MG63 (cell line): ENCODE measurements around the gene OSR1. TPM values are rescaled to one million over a fixed set of nuclear protein-coding genes. Genes with fewer than 3 reads are reported as not detected.
A peak's percentile ranks its signal among the peaks of the same experiment; 100 is the strongest.
"Not testable (repeated sequence)": the region's sequence is repeated elsewhere in the genome, so short reads cannot be mapped to it uniquely, and the experiment has no call there.

Source experiments
- DNase-seq: peaks from one replicate; pipeline ENCODE4 v3.0.0-alpha.2; 2020
- H3K27me3 ChIP-seq: fragments of 250-450 bp; sonication (Bioruptor Pico); 2 replicates; pipeline ENCODE4 v1.5.1; 2020; ENCODE audit warnings: mild to moderate bottlenecking, moderate library complexity
- H3K36me3 ChIP-seq: fragments of 250-450 bp; sonication (Bioruptor Pico); 2 replicates; pipeline ENCODE4 v1.5.1; 2020; ENCODE audit warnings: mild to moderate bottlenecking, moderate library complexity
- H3K4me3 ChIP-seq: fragments of 250-450 bp; sonication (Bioruptor Pico); 2 replicates; pipeline ENCODE4 v1.5.1; 2020; ENCODE audit warnings: mild to moderate bottlenecking, moderate library complexity
- H3K9me3 ChIP-seq: fragments of 250-450 bp; sonication (Bioruptor Pico); 2 replicates; pipeline ENCODE4 v1.5.1; 2020; ENCODE audit warnings: mild to moderate bottlenecking, moderate library complexity
- total RNA-seq: library from RNA; depleted of rRNA; stranded (reverse); fragments of >200 nt; shearing (Covaris generic); gene quantifications from 2 replicates; pipeline ENCODE4 v1.2.3, GENCODE V29; 2014; ENCODE audit warnings: low replicate concordance

Gene OSR1
- total RNA-seq, 1 experiment from 2014 or later = not detected

- H3K27me3 ChIP-seq = no peaks in the 10 kb centered on the region
- DNase-seq = peak; percentile 56
- no peaks in the 10 kb centered on the region for H3K9me3 ChIP-seq
- no peaks in the 10 kb centered on the region for H3K36me3 ChIP-seq
- no peak overlapping the region for H3K4me3 ChIP-seq
Measured at GRCh38 chr2:19312949-19313348, 45.5 kb downstream of the OSR1 start.

GRCh38 chr2:19306065-19306464 is 52.4 kb downstream of the OSR1 start:
- not testable (repeated sequence) for DNase-seq, H3K27me3 ChIP-seq, H3K4me3 ChIP-seq, H3K9me3 ChIP-seq, H3K36me3 ChIP-seq

- not testable (repeated sequence) for H3K36me3 ChIP-seq, H3K27me3 ChIP-seq, DNase-seq, H3K9me3 ChIP-seq, H3K4me3 ChIP-seq
Measured at GRCh38 chr2:19305400-19306055, 52.9 kb downstream of the OSR1 start.

- Histone ChIP-seq H3K27me3 (no peaks in the 10 kb centered on the region), H3K4me3 (no peak overlapping the region), H3K9me3 (no peaks in the 10 kb centered on the region), H3K36me3 (no peaks in the 10 kb centered on the region)
- no peak for DNase-seq
Measured at GRCh38 chr2:19301706-19302105, 56.7 kb downstream of the OSR1 start.
